Effector memory CD8-positive, alpha-beta T cell (primary cell): ENCODE data around the gene CXADR.
A peak's percentile ranks its signal among the peaks of the same experiment; 100 is the strongest.
"Not testable (repeated sequence)": the region's sequence is repeated elsewhere in the genome, so short reads cannot be mapped to it uniquely, and the experiment has no call there.

Source experiments
- ATAC-seq: fragments of 150-1000 bp; cut with Tn5 transposase; replicated peaks from 2 replicates; pipeline ENCODE4 v1.10.0; 2021; ENCODE audit warnings: mild to moderate bottlenecking, moderate library complexity
- DNase-seq, 3 experiments: peaks; one replicate each; pipeline ENCODE4 v3.0.0; 2021
- H3K27ac Mint-ChIP-seq, 2 donors: one replicate each; pipeline ENCODE4 v1.8.0; 2022; ENCODE audit warnings: mild to moderate bottlenecking in 2 of 2, mixed read lengths in 2 of 2, moderate library complexity in 2 of 2
- H3K27me3 Mint-ChIP-seq, 2 donors: one replicate each; pipeline ENCODE4 v1.8.0; 2022; ENCODE audit warnings: mixed read lengths in 2 of 2
- H3K36me3 Mint-ChIP-seq: one replicate; pipeline ENCODE4 v1.8.0; 2022; ENCODE audit warnings: mild to moderate bottlenecking, moderate library complexity, mixed read lengths; ENCODE audit not compliant: insufficient read depth
- H3K4me1 Mint-ChIP-seq, 2 donors: one replicate each; pipeline ENCODE4 v1.8.0; 2022; ENCODE audit warnings: low read depth in 2 of 2, mixed read lengths in 2 of 2
- H3K4me3 Mint-ChIP-seq, 2 donors: one replicate each; pipeline ENCODE4 v1.8.0; 2022; ENCODE audit warnings: mild to moderate bottlenecking in 2 of 2, mixed read lengths in 2 of 2, moderate library complexity in 2 of 2
- H3K9me3 Mint-ChIP-seq, 2 donors: one replicate each; pipeline ENCODE4 v1.8.0; 2022; ENCODE audit warnings: mixed read lengths in 2 of 2
- total RNA-seq, 9 experiments: gene quantifications; one replicate each; lab custom pipeline; 2026; lab: John Stamatoyannopoulos, UW

The CXADR gene
- total RNA-seq: 0 to 5.1 (median 0.45) reads per million in 9 experiments

- Mint-ChIP-seq H3K36me3 (no peaks in the 10 kb centered on the region), H3K4me1 (peaks cover 10 to 15% of the 10 kb centered on the region in 2 donors), H3K4me3 (peak within 1 kb of the TSS; percentile 81 to 85), H3K27me3 (peaks cover 41 to 49% of the 10 kb centered on the region in 2 donors), H3K27ac (peak within 1 kb of the TSS in 1 of 2 donors; percentile 58), H3K9me3 (no peaks in the 10 kb centered on the region)
- ATAC-seq (peak; percentile 84), DNase-seq (peak; percentile 43 to 61 (median 58))
Measured at GRCh38 chr21:17512253-17513213, at the start of gene CXADR. Gene CXADR (plus strand): TSS chr21:17513043. CDS start chr21:17513130, 87 bp downstream.

- DNase-seq: no peak
- Mint-ChIP-seq H3K27ac (no peak overlapping the region), H3K27me3 (no peaks in the 10 kb centered on the region), H3K4me3 (no peak overlapping the region), H3K9me3 (no peaks in the 10 kb centered on the region), H3K4me1 (no peaks in the 10 kb centered on the region), H3K36me3 (no peaks in the 10 kb centered on the region)
- ATAC-seq: no peak
Measured at GRCh38 chr21:17466166-17466565, 46.7 kb upstream of the CXADR start.

- no peak for ATAC-seq
- Mint-ChIP-seq H3K4me1 (no peaks in the 10 kb centered on the region), H3K27me3 (no peaks in the 10 kb centered on the region), H3K27ac (no peak overlapping the region), H3K36me3 (no peaks in the 10 kb centered on the region), H3K4me3 (no peak overlapping the region), H3K9me3 (no peaks in the 10 kb centered on the region)
- DNase-seq: no peak
Measured at GRCh38 chr21:17467392-17467791, 45.5 kb upstream of the CXADR start.

- ATAC-seq (no peak), DNase-seq (no peak)
- Mint-ChIP-seq H3K9me3 (no peaks in the 10 kb centered on the region), H3K27ac (no peak overlapping the region), H3K4me3 (no peak overlapping the region), H3K4me1 (no peaks in the 10 kb centered on the region), H3K36me3 (no peaks in the 10 kb centered on the region), H3K27me3 (no peaks in the 10 kb centered on the region)
Measured at GRCh38 chr21:17467829-17468228, 45.0 kb upstream of the CXADR start.

- DNase-seq (no peak), ATAC-seq (no peak)
- Mint-ChIP-seq H3K4me3 (no peak overlapping the region), H3K36me3 (no peaks in the 10 kb centered on the region), H3K27me3 (peaks cover 0 to under 1% of the 10 kb centered on the region in 2 donors), H3K4me1 (no peaks in the 10 kb centered on the region), H3K9me3 (peaks cover 0 to 2% of the 10 kb centered on the region in 2 donors), H3K27ac (no peak overlapping the region)
Measured at GRCh38 chr21:17468698-17469097, 44.1 kb upstream of the CXADR start.

- H3K9me3 Mint-ChIP-seq: peaks cover 3 to 7% of the 10 kb centered on the region in 2 donors
- ATAC-seq (no peak), DNase-seq (no peak)
- H3K27ac Mint-ChIP-seq: no peak overlapping the region
- H3K27me3 Mint-ChIP-seq: peaks cover 0 to 5% of the 10 kb centered on the region in 2 donors
- H3K36me3 Mint-ChIP-seq: no peaks in the 10 kb centered on the region
- no peaks in the 10 kb centered on the region for H3K4me1 Mint-ChIP-seq
- H3K4me3 Mint-ChIP-seq: no peak overlapping the region
Measured at GRCh38 chr21:17469727-17470126, 43.1 kb upstream of the CXADR start.

GRCh38 chr21:17472182-17472581, 40.7 kb upstream of the CXADR start:
- Mint-ChIP-seq H3K36me3 (no peaks in the 10 kb centered on the region), H3K27ac (no peak overlapping the region), H3K4me3 (no peak overlapping the region), H3K9me3 (peaks cover 3 to 7% of the 10 kb centered on the region in 2 donors), H3K27me3 (peaks cover 0 to 5% of the 10 kb centered on the region in 2 donors), H3K4me1 (no peaks in the 10 kb centered on the region)
- ATAC-seq (no peak), DNase-seq (no peak)

- H3K27me3 Mint-ChIP-seq: peaks cover 0 to 5% of the 10 kb centered on the region in 2 donors
- DNase-seq (no peak), ATAC-seq (no peak)
- H3K4me1 Mint-ChIP-seq: no peaks in the 10 kb centered on the region
- H3K9me3 Mint-ChIP-seq: peaks cover 3 to 7% of the 10 kb centered on the region in 2 donors
- H3K27ac Mint-ChIP-seq: no peak overlapping the region
- no peaks in the 10 kb centered on the region for H3K36me3 Mint-ChIP-seq
- H3K4me3 Mint-ChIP-seq: no peak overlapping the region
Measured at GRCh38 chr21:17472592-17473271, 40.1 kb upstream of the CXADR start.

- H3K36me3 Mint-ChIP-seq: no peaks in the 10 kb centered on the region
- H3K9me3 Mint-ChIP-seq: peaks cover 3 to 7% of the 10 kb centered on the region in 2 donors
- no peak overlapping the region for H3K27ac Mint-ChIP-seq
- no peak for DNase-seq
- no peak for ATAC-seq
- no peaks in the 10 kb centered on the region for H3K4me1 Mint-ChIP-seq
- peaks cover 0 to 5% of the 10 kb centered on the region in 2 donors for H3K27me3 Mint-ChIP-seq
- H3K4me3 Mint-ChIP-seq: no peak overlapping the region
Measured at GRCh38 chr21:17476006-17476405, 36.8 kb upstream of the CXADR start.

- ATAC-seq, H3K4me3 Mint-ChIP-seq, H3K27ac Mint-ChIP-seq, H3K36me3 Mint-ChIP-seq, H3K9me3 Mint-ChIP-seq, H3K4me1 Mint-ChIP-seq, H3K27me3 Mint-ChIP-seq, DNase-seq: not testable (repeated sequence)
Measured at GRCh38 chr21:17478156-17478555, 34.7 kb upstream of the CXADR start.

- H3K4me1 Mint-ChIP-seq: no peaks in the 10 kb centered on the region
- DNase-seq: no peak
- H3K4me3 Mint-ChIP-seq: no peak overlapping the region
- H3K27ac Mint-ChIP-seq: no peak overlapping the region
- no peaks in the 10 kb centered on the region for H3K36me3 Mint-ChIP-seq
- no peaks in the 10 kb centered on the region for H3K27me3 Mint-ChIP-seq
- ATAC-seq: no peak
- no peaks in the 10 kb centered on the region for H3K9me3 Mint-ChIP-seq
Measured at GRCh38 chr21:17479606-17480005, 33.2 kb upstream of the CXADR start.

GRCh38 chr21:17482928-17483327, 29.9 kb upstream of the CXADR start:
- Mint-ChIP-seq H3K4me1 (no peaks in the 10 kb centered on the region), H3K36me3 (no peaks in the 10 kb centered on the region), H3K27me3 (no peaks in the 10 kb centered on the region), H3K27ac (no peak overlapping the region), H3K4me3 (no peak overlapping the region), H3K9me3 (no peaks in the 10 kb centered on the region)
- no peak for ATAC-seq
- no peak for DNase-seq

GRCh38 chr21:17488620-17489019, 24.2 kb upstream of the CXADR start:
- Mint-ChIP-seq H3K36me3 (no peaks in the 10 kb centered on the region), H3K4me3 (no peak overlapping the region), H3K4me1 (no peaks in the 10 kb centered on the region), H3K27me3 (no peaks in the 10 kb centered on the region), H3K27ac (no peak overlapping the region), H3K9me3 (no peaks in the 10 kb centered on the region)
- DNase-seq (no peak), ATAC-seq (no peak)

GRCh38 chr21:17489565-17489964, 23.3 kb upstream of the CXADR start:
- not testable (repeated sequence) for ATAC-seq, H3K27me3 Mint-ChIP-seq, H3K4me3 Mint-ChIP-seq, H3K36me3 Mint-ChIP-seq, DNase-seq, H3K9me3 Mint-ChIP-seq, H3K4me1 Mint-ChIP-seq, H3K27ac Mint-ChIP-seq
